CD14-positive monocyte (primary cell): ENCODE data around the gene RNF157. TPM values are rescaled to one million over a fixed set of nuclear protein-coding genes. Genes with fewer than 3 reads are reported as not detected.
"Not testable (repeated sequence)": the region's sequence is repeated elsewhere in the genome, so short reads cannot be mapped to it uniquely, and the experiment has no call there.

Source experiments
- DNase-seq, 3 donors: peaks; one replicate each; pipeline ENCODE4 v3.0.0-alpha.2; 2011 to 2022
- H2AFZ ChIP-seq: 2 replicates; pipeline ENCODE4 v1.6.0; 2012; ENCODE audit warnings: mild to moderate bottlenecking, low read depth, low read length, inconsistent platforms; ENCODE audit not compliant: insufficient read depth, poor library complexity, severe bottlenecking
- H3K27ac ChIP-seq, 2 donors: 1 replicate in 1 of 2; 2 replicates in 1 of 2; pipeline ENCODE4 v1.5.1; 2012 to 2013; ENCODE audit warnings: low read length in 2 of 2, control low read depth in 1 of 2, inconsistent platforms in 1 of 2, low read depth in 1 of 2, mild to moderate bottlenecking in 1 of 2
- H3K27me3 ChIP-seq, 2 donors: one replicate each; pipeline versions ENCODE4 v1.6.0 to v1.6.1; 2011 to 2013; ENCODE audit warnings: low read length in 2 of 2; ENCODE audit not compliant: control insufficient read depth in 2 of 2, insufficient read depth in 2 of 2
- H3K36me3 ChIP-seq, 2 donors: replicated peaks in 1 of 2; 1 replicate in 1 of 2; 2 replicates in 1 of 2; pipeline versions ENCODE4 v1.5.1 to v1.6.1; 2012 to 2013; ENCODE audit warnings: low read length in 2 of 2, control low read depth in 1 of 2, inconsistent platforms in 1 of 2, mild to moderate bottlenecking in 1 of 2; ENCODE audit not compliant: insufficient read depth in 2 of 2, control insufficient read depth in 1 of 2
- H3K4me1 ChIP-seq, 2 donors: 1 replicate in 1 of 2; 2 replicates in 1 of 2; pipeline versions ENCODE4 v1.5.1 to v1.6.1; 2012 to 2013; ENCODE audit warnings: low read length in 2 of 2, control low read depth in 1 of 2, inconsistent platforms in 1 of 2, mild to moderate bottlenecking in 1 of 2, moderate library complexity in 1 of 2; ENCODE audit not compliant: insufficient read depth in 2 of 2, control insufficient read depth in 1 of 2
- H3K4me2 ChIP-seq: replicated peaks from 2 replicates; pipeline ENCODE3; 2012; ENCODE audit warnings: low read length, moderate library complexity, mild to moderate bottlenecking; ENCODE audit not compliant: poor library complexity, severe bottlenecking; ENCODE audit errors: extremely low read depth
- H3K4me3 ChIP-seq, 3 experiments: fragments of 200-600 bp in 1 of 3; sonication (generic) in 1 of 3; replicated peaks in 1 of 3; 1 replicate in 2 of 3; 2 replicates in 1 of 3; pipeline ENCODE4 v1.5.1; 2011 to 2013; ENCODE audit warnings: low read length in 3 of 3, mild to moderate bottlenecking in 3 of 3, control low read depth in 2 of 3, low read depth in 2 of 3, inconsistent platforms in 1 of 3, moderate library complexity in 1 of 3
- H3K79me2 ChIP-seq: 2 replicates; pipeline ENCODE4 v1.6.0; 2012; ENCODE audit warnings: mild to moderate bottlenecking, control low read depth, inconsistent platforms, low read length, moderate library complexity; ENCODE audit not compliant: insufficient read depth
- H3K9ac ChIP-seq: 2 replicates; pipeline ENCODE4 v1.6.0; 2017; ENCODE audit warnings: low read length, mild to moderate bottlenecking; ENCODE audit not compliant: insufficient read depth, poor library complexity, severe bottlenecking
- H3K9me3 ChIP-seq, 2 donors: replicated peaks in 1 of 2; 1 replicate in 1 of 2; 2 replicates in 1 of 2; pipeline versions ENCODE4 v1.5.1 to v1.6.1; 2012 to 2013; ENCODE audit warnings: low read length in 2 of 2, control low read depth in 1 of 2; ENCODE audit not compliant: control insufficient read depth in 1 of 2, insufficient read depth in 1 of 2
- H4K20me1 ChIP-seq: 2 replicates; pipeline ENCODE4 v1.6.0; 2012; ENCODE audit warnings: mild to moderate bottlenecking, low read length, control low read depth, moderate library complexity; ENCODE audit not compliant: insufficient read depth
- H3K27ac Mint-ChIP-seq, 7 donors: one replicate each; pipeline ENCODE4 v1.8.0; 2020; ENCODE audit warnings: mild to moderate bottlenecking in 7 of 7, mixed read lengths in 7 of 7, moderate library complexity in 6 of 7, inconsistent platforms in 2 of 7
- H3K27me3 Mint-ChIP-seq, 3 donors: one replicate each; pipeline ENCODE4 v1.8.0; 2021 to 2022; ENCODE audit warnings: low read depth in 3 of 3, mild to moderate bottlenecking in 3 of 3, mixed read lengths in 3 of 3, moderate library complexity in 3 of 3, inconsistent platforms in 1 of 3
- H3K36me3 Mint-ChIP-seq, 2 donors: one replicate each; pipeline ENCODE4 v1.8.0; 2020; ENCODE audit warnings: mixed read lengths in 2 of 2, inconsistent platforms in 1 of 2, mild to moderate bottlenecking in 1 of 2
- H3K4me1 Mint-ChIP-seq: one replicate; pipeline ENCODE4 v1.8.0; 2020; ENCODE audit warnings: mild to moderate bottlenecking, mixed read lengths
- H3K4me3 Mint-ChIP-seq, 2 donors: one replicate each; pipeline ENCODE4 v1.8.0; 2020; ENCODE audit warnings: mild to moderate bottlenecking in 2 of 2, mixed read lengths in 2 of 2, moderate library complexity in 1 of 2
- H3K9me3 Mint-ChIP-seq, 7 donors: one replicate each; pipeline ENCODE4 v1.8.0; 2020 to 2022; ENCODE audit warnings: mixed read lengths in 7 of 7, mild to moderate bottlenecking in 6 of 7, moderate library complexity in 6 of 7, inconsistent platforms in 2 of 7
- WGBS: methylation state at CpG from one replicate; pipeline ENCODE4 v1.1.5; 2013; ENCODE audit warnings: missing lambda C conversion rate; ENCODE audit not compliant: insufficient coverage; 5-methylcytosine and 5-hydroxymethylcytosine counted together
- intact Hi-C, 2 donors: fragments of 100-400 bp; cut with micrococcal nuclease; formaldehyde crosslinking; loops; one replicate each; pipeline versions ENCODE4 v1.15.0 to v1.15.1; 2023
- polyA plus RNA-seq, 3 donors: library from polyadenylated mRNA; depleted of rRNA in 1 of 3; unstranded in 2 of 3; stranded (reverse) in 1 of 3; fragments of 300-500 nt in 2 of 3; fragments of >200 nt in 1 of 3; fragmentation: Illumina TruSeq in 2 of 3; gene quantifications; 1 replicate in 2 of 3; 2 replicates in 1 of 3; pipeline ENCODE4 v1.2.3, GENCODE V29; 2012 to 2021
- TF ChIP-seq, protein P1 (sequence below): fragments of 200-600 bp; IDR thresholded peaks from one replicate; pipeline ENCODE4 v1.8.0; 2022; ENCODE audit warnings: antibody characterized with exemption, mild to moderate bottlenecking

RNF157 gene
- polyA plus RNA-seq, 3 donors = 0.03 TPM; not detected in 2

DNA sequence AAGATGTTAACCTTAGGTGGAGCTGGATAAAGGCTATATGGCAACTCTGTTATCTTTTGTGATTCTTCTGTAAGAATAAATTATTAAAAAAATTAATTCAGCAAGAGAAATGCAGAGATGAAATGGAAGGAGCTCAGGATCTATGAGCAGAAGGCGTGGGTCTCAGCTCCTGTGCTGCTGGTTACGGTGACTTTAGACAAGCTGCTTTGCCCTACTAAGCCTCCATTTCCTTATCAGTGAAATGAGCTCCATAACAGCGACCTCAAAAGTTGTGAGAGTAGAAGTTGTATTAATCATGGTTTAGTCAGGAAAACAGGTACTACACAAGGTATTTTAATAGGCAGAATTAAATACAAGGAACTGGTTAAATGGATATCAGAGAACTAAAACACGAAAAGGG lies 51.0 kb downstream of the RNF157 start:
- no peaks in the 10 kb centered on the region for H3K4me1 ChIP-seq
- H3K9me3 ChIP-seq = no peaks in the 10 kb centered on the region
- no peaks in the 10 kb centered on the region for H4K20me1 ChIP-seq
- no CpG with 5 or more reads among the region's 4 CpGs for WGBS
- H3K36me3 ChIP-seq = no peaks in the 10 kb centered on the region
- no peak overlapping the region for H2AFZ ChIP-seq
- no peaks in the 10 kb centered on the region for H3K79me2 ChIP-seq
- no peak for DNase-seq
- Mint-ChIP-seq H3K36me3 (no peaks in the 10 kb centered on the region), H3K4me3 (no peak overlapping the region), H3K27me3 (peaks cover 6 to 13% (median 10%) of the 10 kb centered on the region in 3 donors), H3K4me1 (peaks cover 9% of the 10 kb centered on the region), H3K9me3 (no peaks in the 10 kb centered on the region), H3K27ac (no peak overlapping the region)
- H3K4me3 ChIP-seq = no peak overlapping the region
- TF ChIP-seq, protein P1, sequence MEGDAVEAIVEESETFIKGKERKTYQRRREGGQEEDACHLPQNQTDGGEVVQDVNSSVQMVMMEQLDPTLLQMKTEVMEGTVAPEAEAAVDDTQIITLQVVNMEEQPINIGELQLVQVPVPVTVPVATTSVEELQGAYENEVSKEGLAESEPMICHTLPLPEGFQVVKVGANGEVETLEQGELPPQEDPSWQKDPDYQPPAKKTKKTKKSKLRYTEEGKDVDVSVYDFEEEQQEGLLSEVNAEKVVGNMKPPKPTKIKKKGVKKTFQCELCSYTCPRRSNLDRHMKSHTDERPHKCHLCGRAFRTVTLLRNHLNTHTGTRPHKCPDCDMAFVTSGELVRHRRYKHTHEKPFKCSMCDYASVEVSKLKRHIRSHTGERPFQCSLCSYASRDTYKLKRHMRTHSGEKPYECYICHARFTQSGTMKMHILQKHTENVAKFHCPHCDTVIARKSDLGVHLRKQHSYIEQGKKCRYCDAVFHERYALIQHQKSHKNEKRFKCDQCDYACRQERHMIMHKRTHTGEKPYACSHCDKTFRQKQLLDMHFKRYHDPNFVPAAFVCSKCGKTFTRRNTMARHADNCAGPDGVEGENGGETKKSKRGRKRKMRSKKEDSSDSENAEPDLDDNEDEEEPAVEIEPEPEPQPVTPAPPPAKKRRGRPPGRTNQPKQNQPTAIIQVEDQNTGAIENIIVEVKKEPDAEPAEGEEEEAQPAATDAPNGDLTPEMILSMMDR = no peak
- no peak overlapping the region for H3K27ac ChIP-seq
- no peak overlapping the region for H3K4me2 ChIP-seq
- intact Hi-C loops = loop anchor here in 1 of 2 donors (10.0 kb wide), 1 partner anchor 64 kb away; no protein-coding TSS in a partner anchor
- no peaks in the 10 kb centered on the region for H3K27me3 ChIP-seq
- H3K9ac ChIP-seq = no peak overlapping the region

DNA sequence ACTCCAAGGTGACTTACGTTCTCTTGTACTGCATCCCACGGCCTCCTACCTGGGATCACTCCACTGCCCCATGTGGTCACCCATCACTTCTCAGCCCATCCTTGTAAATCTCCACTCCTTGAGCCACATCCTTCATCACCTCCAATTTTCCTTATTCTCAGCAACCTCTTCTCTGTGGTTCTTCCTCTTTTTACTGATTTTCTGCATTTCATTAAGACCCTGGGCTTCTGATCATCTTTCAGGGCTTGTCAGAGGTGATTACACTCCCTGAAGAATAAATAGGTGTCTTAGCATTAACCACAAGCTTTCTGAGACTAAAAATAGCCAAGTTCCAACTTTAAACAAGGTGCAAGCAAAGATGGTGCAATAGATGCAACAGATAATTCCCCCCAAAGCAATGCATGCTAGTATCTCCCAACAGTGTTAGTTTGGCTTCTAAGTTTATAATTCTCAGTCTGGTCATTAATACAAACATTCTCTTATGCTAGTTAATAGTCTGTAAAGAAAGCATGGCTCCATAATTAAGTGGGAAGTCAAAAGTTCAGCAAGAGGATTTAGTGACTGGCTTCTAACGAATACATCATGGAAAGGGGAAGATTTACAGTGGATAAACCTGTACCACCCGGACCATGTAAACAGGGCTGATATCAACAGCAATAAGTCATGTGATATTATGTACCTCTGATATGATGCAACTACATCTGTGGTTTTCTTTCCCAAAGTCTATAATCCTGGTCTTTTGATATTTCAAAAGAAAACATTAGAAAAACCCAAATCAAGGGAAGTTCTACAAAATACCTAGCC lies 51.9 kb downstream of the RNF157 start:
- no peaks in the 10 kb centered on the region for H3K4me1 ChIP-seq
- H3K27ac Mint-ChIP-seq = no peak overlapping the region
- intact Hi-C loops = loop anchor here in 1 of 2 donors (10.0 kb wide), 1 partner anchor 64 kb away; no protein-coding TSS in a partner anchor
- H2AFZ ChIP-seq = no peak overlapping the region
- H3K27me3 ChIP-seq = no peaks in the 10 kb centered on the region
- H3K9me3 Mint-ChIP-seq = no peaks in the 10 kb centered on the region
- peaks cover 6 to 13% (median 10%) of the 10 kb centered on the region in 3 donors for H3K27me3 Mint-ChIP-seq
- 86% methylated on average over 3 of the region's 4 CpGs for WGBS
- no peaks in the 10 kb centered on the region for H3K36me3 ChIP-seq
- peaks cover 9% of the 10 kb centered on the region for H3K4me1 Mint-ChIP-seq
- no peak for DNase-seq
- no peak overlapping the region for H3K4me3 Mint-ChIP-seq
- no peaks in the 10 kb centered on the region for H3K79me2 ChIP-seq
- H3K4me3 ChIP-seq = no peak overlapping the region
- H3K9ac ChIP-seq = no peak overlapping the region
- no peaks in the 10 kb centered on the region for H4K20me1 ChIP-seq
- H3K9me3 ChIP-seq = no peaks in the 10 kb centered on the region
- TF ChIP-seq, protein P1 = no peak
- H3K27ac ChIP-seq = no peak overlapping the region
- no peak overlapping the region for H3K4me2 ChIP-seq
- H3K36me3 Mint-ChIP-seq = no peaks in the 10 kb centered on the region

DNA sequence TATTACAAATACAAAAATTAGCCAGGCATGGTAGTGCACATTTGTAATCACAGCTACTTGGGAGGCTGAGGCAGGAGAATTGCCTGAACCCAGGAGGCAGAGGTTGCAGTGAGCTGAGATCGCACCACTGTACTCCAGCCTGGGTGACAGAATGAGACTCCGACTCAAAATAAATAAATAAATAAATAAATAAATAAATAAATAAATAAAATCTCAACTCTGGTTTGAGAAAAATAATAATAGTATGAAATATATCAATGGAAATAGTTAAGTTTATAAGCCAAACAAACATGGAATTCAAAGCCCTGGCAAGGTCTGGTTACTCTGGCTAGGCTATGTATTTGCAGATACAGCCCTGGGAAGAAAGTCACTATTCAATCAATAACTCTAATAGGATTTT lies 53.5 kb downstream of the RNF157 start:
- H3K9ac ChIP-seq, H3K4me3 ChIP-seq, H3K4me2 ChIP-seq, H3K27ac Mint-ChIP-seq, H3K79me2 ChIP-seq, H3K4me1 ChIP-seq, H3K27ac ChIP-seq, H4K20me1 ChIP-seq, H3K9me3 ChIP-seq, DNase-seq, H2AFZ ChIP-seq, H3K9me3 Mint-ChIP-seq, H3K36me3 Mint-ChIP-seq, H3K27me3 ChIP-seq, H3K36me3 ChIP-seq, H3K4me3 Mint-ChIP-seq: not testable (repeated sequence)
- intact Hi-C loops = loop anchor here in 1 of 2 donors (10.0 kb wide), 1 partner anchor 62 kb away; no protein-coding TSS in a partner anchor
- WGBS = no CpG with 5 or more reads among the region's 2 CpGs
- H3K4me1 Mint-ChIP-seq = peaks cover 11% of the 10 kb centered on the region
- peaks cover 6 to 10% (median 9%) of the 10 kb centered on the region in 3 donors for H3K27me3 Mint-ChIP-seq
